Right ventricle myocardium inferior (tissue), 1 donor: ENCODE results near the gene LUC7L. TPM values are rescaled to one million over a fixed set of nuclear protein-coding genes. Genes with fewer than 3 reads are reported as not detected.

Experiments
- total RNA-seq: library from RNA; stranded (reverse); fragmentation: NEBNext Ultra II Directional; extraction: Animal tissue kit (Norgen Biotek cat#: 25700); gene quantifications from one replicate; pipeline ENCODE4 v1.2.1, GENCODE V29; 2021
- donor health status: DM: no; HTN: yes; CAD: no; lungs with severe emphysema.

The LUC7L gene
- total RNA-seq, 1 donor from 2014 or later, result 23.5 TPM

Other genes with a start within 250 kb of the LUC7L start
- gene POLR3K, start 175.8 kb downstream of the LUC7L start, total RNA-seq, result 11.3 TPM
- 80.7 TPM for gene SNRNP25, start 175.6 kb downstream of the LUC7L start, total RNA-seq
- gene RHBDF1, start 156.8 kb downstream of the LUC7L start, total RNA-seq, result 24.5 TPM
- gene MPG, start 151.2 kb downstream of the LUC7L start, total RNA-seq, result 37.2 TPM
- 18.5 TPM for gene NPRL3, start 90.8 kb downstream of the LUC7L start, total RNA-seq
- not detected for gene HBZ, start 76.8 kb downstream of the LUC7L start, total RNA-seq
- not detected for gene HBM, start 63.5 kb downstream of the LUC7L start, total RNA-seq
- 86.1 TPM for gene HBA2, start 56.6 kb downstream of the LUC7L start, total RNA-seq
- 91.7 TPM for gene HBA1, start 52.8 kb downstream of the LUC7L start, total RNA-seq
- gene HBQ1, start 49.0 kb downstream of the LUC7L start, total RNA-seq, result not detected
- gene FAM234A, start 5.4 kb upstream of the LUC7L start, total RNA-seq, result 144 TPM
- gene RGS11, start 46.5 kb upstream of the LUC7L start, total RNA-seq, result 15.4 TPM
- gene ARHGDIG, start 51.1 kb upstream of the LUC7L start, total RNA-seq, result 9.3 TPM
- gene PDIA2, start 53.7 kb upstream of the LUC7L start, total RNA-seq, result 1.6 TPM
- 12.8 TPM for gene AXIN1, start 123.3 kb upstream of the LUC7L start, total RNA-seq
- gene MRPL28, start 141.1 kb upstream of the LUC7L start, total RNA-seq, result 83.1 TPM
- gene PGAP6, start 152.5 kb upstream of the LUC7L start, total RNA-seq, result 32.1 TPM
- gene NME4, start 167.8 kb upstream of the LUC7L start, total RNA-seq, result 91.3 TPM
- 10.6 TPM for gene DECR2, start 172.4 kb upstream of the LUC7L start, total RNA-seq
- gene RAB11FIP3, start 196.2 kb upstream of the LUC7L start, total RNA-seq, result 23.3 TPM